Mammary epithelial cell (primary cell): Measurements from ENCODE around the gene SLC44A3.

ENCODE experiments used
- EZH2 ChIP-seq: IDR thresholded peaks from 2 replicates; pipeline ENCODE4 v1.6.1; 2012; ENCODE audit warnings: low read length, inconsistent platforms, borderline replicate concordance
- TF ChIP-seq, protein P1 (sequence below), 2 donors: IDR thresholded peaks in 1 of 2; conservative IDR thresholded peaks in 1 of 2; 2 replicates each; pipeline ENCODE4 v1.5.1; 2011 to 2012; ENCODE audit warnings: inconsistent platforms in 2 of 2, low read length in 2 of 2, mild to moderate bottlenecking in 2 of 2, control low read depth in 1 of 2, low read depth in 1 of 2; ENCODE audit not compliant: insufficient read depth in 1 of 2; ENCODE audit errors: extremely low read depth in 1 of 2

GRCh38 chr1:94852788-94853187, 32.6 kb downstream of the SLC44A3 start:
- TF ChIP-seq, protein P1, sequence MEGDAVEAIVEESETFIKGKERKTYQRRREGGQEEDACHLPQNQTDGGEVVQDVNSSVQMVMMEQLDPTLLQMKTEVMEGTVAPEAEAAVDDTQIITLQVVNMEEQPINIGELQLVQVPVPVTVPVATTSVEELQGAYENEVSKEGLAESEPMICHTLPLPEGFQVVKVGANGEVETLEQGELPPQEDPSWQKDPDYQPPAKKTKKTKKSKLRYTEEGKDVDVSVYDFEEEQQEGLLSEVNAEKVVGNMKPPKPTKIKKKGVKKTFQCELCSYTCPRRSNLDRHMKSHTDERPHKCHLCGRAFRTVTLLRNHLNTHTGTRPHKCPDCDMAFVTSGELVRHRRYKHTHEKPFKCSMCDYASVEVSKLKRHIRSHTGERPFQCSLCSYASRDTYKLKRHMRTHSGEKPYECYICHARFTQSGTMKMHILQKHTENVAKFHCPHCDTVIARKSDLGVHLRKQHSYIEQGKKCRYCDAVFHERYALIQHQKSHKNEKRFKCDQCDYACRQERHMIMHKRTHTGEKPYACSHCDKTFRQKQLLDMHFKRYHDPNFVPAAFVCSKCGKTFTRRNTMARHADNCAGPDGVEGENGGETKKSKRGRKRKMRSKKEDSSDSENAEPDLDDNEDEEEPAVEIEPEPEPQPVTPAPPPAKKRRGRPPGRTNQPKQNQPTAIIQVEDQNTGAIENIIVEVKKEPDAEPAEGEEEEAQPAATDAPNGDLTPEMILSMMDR (conservative IDR thresholded peaks at IDR 0.05 in 1 of 2, IDR thresholded peaks at IDR 0.05 in 1 of 2; ENCODE audit: extremely low read depth in 1 of 2, insufficient read depth in 1 of 2, low read depth in 1 of 2, low read length in 2 of 2) = no peak
- no peak for TF ChIP-seq EZH2
